GM12801 (cell line): ENCODE results near the gene TP53TG3.
"Not testable (repeated sequence)": the region's sequence is repeated elsewhere in the genome, so short reads cannot be mapped to it uniquely, and the experiment has no call there.

ENCODE experiments used
- TF ChIP-seq, protein P1 (sequence below): IDR thresholded peaks from one replicate; pipeline ENCODE4 v1.5.1; 2011; ENCODE audit warnings: control low read depth; ENCODE audit not compliant: insufficient read length; ENCODE audit errors: extremely low read depth

TP53TG3 gene

DNA sequence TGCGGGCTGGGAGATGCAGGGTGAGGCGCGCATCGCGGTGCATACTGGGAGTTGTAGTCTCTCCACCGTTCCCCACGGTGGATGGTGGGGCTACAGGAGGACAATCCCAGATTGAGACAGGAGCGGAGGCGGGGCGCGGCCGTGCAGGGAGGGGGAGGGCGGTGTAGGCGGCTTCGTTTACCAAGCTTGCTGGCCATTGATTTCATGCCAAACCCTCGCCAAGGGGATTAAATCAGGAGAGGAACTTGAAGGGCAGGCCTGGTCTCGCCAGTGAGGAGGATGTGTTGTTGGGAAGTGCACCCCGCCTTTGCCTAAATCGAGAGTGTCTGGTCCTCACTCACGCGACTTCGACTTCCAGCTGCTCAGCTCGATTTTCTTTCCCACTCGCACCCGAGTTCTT lies at the start of gene TP53TG3:
TP53TG3 (minus strand) TSS at position 101 of the 400 bp plus-strand sequence; CDS start at position 33, 68 bp downstream.
- TF ChIP-seq, protein P1, sequence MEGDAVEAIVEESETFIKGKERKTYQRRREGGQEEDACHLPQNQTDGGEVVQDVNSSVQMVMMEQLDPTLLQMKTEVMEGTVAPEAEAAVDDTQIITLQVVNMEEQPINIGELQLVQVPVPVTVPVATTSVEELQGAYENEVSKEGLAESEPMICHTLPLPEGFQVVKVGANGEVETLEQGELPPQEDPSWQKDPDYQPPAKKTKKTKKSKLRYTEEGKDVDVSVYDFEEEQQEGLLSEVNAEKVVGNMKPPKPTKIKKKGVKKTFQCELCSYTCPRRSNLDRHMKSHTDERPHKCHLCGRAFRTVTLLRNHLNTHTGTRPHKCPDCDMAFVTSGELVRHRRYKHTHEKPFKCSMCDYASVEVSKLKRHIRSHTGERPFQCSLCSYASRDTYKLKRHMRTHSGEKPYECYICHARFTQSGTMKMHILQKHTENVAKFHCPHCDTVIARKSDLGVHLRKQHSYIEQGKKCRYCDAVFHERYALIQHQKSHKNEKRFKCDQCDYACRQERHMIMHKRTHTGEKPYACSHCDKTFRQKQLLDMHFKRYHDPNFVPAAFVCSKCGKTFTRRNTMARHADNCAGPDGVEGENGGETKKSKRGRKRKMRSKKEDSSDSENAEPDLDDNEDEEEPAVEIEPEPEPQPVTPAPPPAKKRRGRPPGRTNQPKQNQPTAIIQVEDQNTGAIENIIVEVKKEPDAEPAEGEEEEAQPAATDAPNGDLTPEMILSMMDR, result not testable (repeated sequence)
